SU-DHL-6 (cell line): ENCODE results near the gene CABLES2.

Experiments
- H2AFZ ChIP-seq: fragments of 200-600 bp; sonication (generic); 2 replicates; pipeline ENCODE4 v1.6.1; 2014; ENCODE audit warnings: low read depth, mild to moderate bottlenecking, moderate library complexity, mixed read lengths, antibody characterized with exemption, low read length; ENCODE audit not compliant: severe bottlenecking
- H3F3A ChIP-seq: fragments of 200-600 bp; shearing (Covaris generic); 2 replicates; pipeline ENCODE4 v1.6.0; 2016; ENCODE audit warnings: antibody characterized with exemption, mild to moderate bottlenecking; ENCODE audit not compliant: insufficient read depth
- H3K27ac ChIP-seq: fragments of 200-600 bp; sonication (generic); 2 replicates; pipeline ENCODE4 v1.5.1; 2016; ENCODE audit warnings: low read depth, mild to moderate bottlenecking, low read length, moderate library complexity, mixed read lengths
- H3K27me3 ChIP-seq: fragments of 200-600 bp; sonication (generic), shearing (Covaris generic); 2 replicates; pipeline ENCODE4 v1.6.0; 2014; ENCODE audit warnings: mild to moderate bottlenecking, low read length
- H3K36me3 ChIP-seq: fragments of 200-600 bp; sonication (generic); 2 replicates; pipeline ENCODE4 v1.6.1; 2014; ENCODE audit warnings: mild to moderate bottlenecking, low read length, mixed read lengths
- H3K4me2 ChIP-seq: fragments of 300-600, 200-600 bp; shearing (Covaris generic), sonication (generic); 2 replicates; pipeline ENCODE4 v1.6.0; 2014; ENCODE audit warnings: low read length, low read depth, mild to moderate bottlenecking; ENCODE audit not compliant: poor library complexity, severe bottlenecking
- H3K4me3 ChIP-seq: fragments of 200-600 bp; sonication (generic); 2 replicates; pipeline ENCODE4 v1.5.1; 2014; ENCODE audit warnings: antibody characterized with exemption, low read length, mild to moderate bottlenecking, mixed read lengths; ENCODE audit not compliant: insufficient read depth, poor library complexity, severe bottlenecking
- H3K79me2 ChIP-seq: fragments of 200-600 bp; sonication (generic); 2 replicates; pipeline ENCODE4 v1.6.1; 2014; ENCODE audit warnings: mild to moderate bottlenecking, low read length, moderate library complexity; ENCODE audit not compliant: insufficient read depth
- H3K9ac ChIP-seq: fragments of 200-600 bp; sonication (generic); 2 replicates; pipeline ENCODE4 v1.7.0; 2014; ENCODE audit warnings: mild to moderate bottlenecking, low read length
- H3K9me2 ChIP-seq: fragments of 200-600 bp; sonication (generic); replicated peaks from 2 replicates; pipeline ENCODE4 v1.6.1; 2014; ENCODE audit warnings: low read length; ENCODE audit not compliant: insufficient read depth
- H3K9me3 ChIP-seq: fragments of 200-600 bp; sonication (generic); 2 replicates; pipeline ENCODE4 v1.6.1; 2014; ENCODE audit warnings: low read length, mixed read lengths; ENCODE audit not compliant: insufficient read depth
- H4K20me1 ChIP-seq: fragments of 200-600 bp; sonication (generic); 2 replicates; pipeline ENCODE4 v1.6.1; 2014; ENCODE audit warnings: low read depth, mild to moderate bottlenecking, antibody characterized with exemption, low read length, moderate library complexity, mixed read lengths
- CTCF ChIP-seq: fragments of 200-600 bp; sonication (generic); IDR thresholded peaks from one replicate; pipeline ENCODE4 v1.5.1; 2017; ENCODE audit warnings: antibody characterized with exemption, mild to moderate bottlenecking, low read length, moderate library complexity; ENCODE audit not compliant: insufficient read depth, poor library complexity, severe bottlenecking
- EZH2phosphoT487 ChIP-seq: fragments of 200-600 bp; sonication (generic), shearing (Covaris generic); conservative IDR thresholded peaks from 2 replicates; pipeline ENCODE4 v1.6.1; 2018; ENCODE audit warnings: mild to moderate bottlenecking, antibody characterized with exemption, low read length, moderate library complexity, mixed read lengths

CABLES2 gene

GRCh38 chr20:62405981-62406513 lies 1.0 kb downstream of the CABLES2 start:
- peaks cover 11% of the 10 kb centered on the region for H3K79me2 ChIP-seq
- H3F3A ChIP-seq = no peaks in the 10 kb centered on the region
- H2AFZ ChIP-seq = no peak overlapping the region
- H3K9me3 ChIP-seq = no peaks in the 10 kb centered on the region
- peak overlapping the region; percentile 63 for H3K4me2 ChIP-seq
- H3K9me2 ChIP-seq = no peaks in the 10 kb centered on the region
- no peak for TF ChIP-seq EZH2phosphoT487
- TF ChIP-seq CTCF = no peak
- H3K4me3 ChIP-seq = peak overlapping the region; percentile 83
- no peaks in the 10 kb centered on the region for H3K36me3 ChIP-seq
- H3K27me3 ChIP-seq = no peaks in the 10 kb centered on the region
- no peak overlapping the region for H3K27ac ChIP-seq
- H4K20me1 ChIP-seq = no peaks in the 10 kb centered on the region
- peak overlapping the region; percentile 91 for H3K9ac ChIP-seq

GRCh38 chr20:62405108-62405980 lies 1.7 kb downstream of the CABLES2 start:
- Histone ChIP-seq H3K27me3 (no peaks in the 10 kb centered on the region), H3K9ac (peak overlapping the region; percentile 91), H3K4me3 (peak overlapping the region; percentile 83), H3K79me2 (peaks cover 11% of the 10 kb centered on the region), H3K36me3 (no peaks in the 10 kb centered on the region), H3K4me2 (peak overlapping the region; percentile 63), H3K27ac (no peak overlapping the region), H3F3A (no peaks in the 10 kb centered on the region), H3K9me3 (no peaks in the 10 kb centered on the region), H3K9me2 (no peaks in the 10 kb centered on the region), H2AFZ (no peak overlapping the region), H4K20me1 (no peaks in the 10 kb centered on the region)
- no peak for TF ChIP-seq CTCF
- TF ChIP-seq EZH2phosphoT487 = no peak

- H3K27me3 ChIP-seq = no peaks in the 10 kb centered on the region
- no peaks in the 10 kb centered on the region for H3K9me2 ChIP-seq
- H3K9me3 ChIP-seq = no peaks in the 10 kb centered on the region
- no peak overlapping the region for H3K9ac ChIP-seq
- H3K79me2 ChIP-seq = peaks cover 11% of the 10 kb centered on the region
- H3K4me3 ChIP-seq = no peak overlapping the region
- TF ChIP-seq CTCF (no peak), EZH2phosphoT487 (no peak)
- no peaks in the 10 kb centered on the region for H3K36me3 ChIP-seq
- H3F3A ChIP-seq = no peaks in the 10 kb centered on the region
- H3K4me2 ChIP-seq = no peak overlapping the region
- H2AFZ ChIP-seq = no peak overlapping the region
- no peak overlapping the region for H3K27ac ChIP-seq
- H4K20me1 ChIP-seq = no peaks in the 10 kb centered on the region
Observed at GRCh38 chr20:62404761-62405107, 2.4 kb downstream of the CABLES2 start.
